Measurements from ENCODE around the gene FOXP1.

The FOXP1 gene

GRCh38 chr3:71372241-71372768, 211.2 kb downstream of the FOXP1 start:
- no peak for DNase-seq (ENCODE audit: low spot score)

- DNase-seq (ENCODE audit: low spot score), result no peak
These were observed 212.2 kb downstream of the FOXP1 start for GRCh38 chr3:71371282-71371681.

- no peak for DNase-seq (ENCODE audit: low spot score)
These were observed 213.1 kb downstream of the FOXP1 start for GRCh38 chr3:71370467-71370866.

- no peak for DNase-seq (ENCODE audit: low spot score)
These were observed 213.7 kb downstream of the FOXP1 start for GRCh38 chr3:71369701-71370391.

GRCh38 chr3:71366988-71367604, 216.4 kb downstream of the FOXP1 start:
- DNase-seq (ENCODE audit: low spot score), result no peak

GRCh38 chr3:71361334-71361890, 222.1 kb downstream of the FOXP1 start:
- no peak for DNase-seq (ENCODE audit: low spot score)

- no peak for DNase-seq (ENCODE audit: low spot score)
These were observed 222.8 kb downstream of the FOXP1 start for GRCh38 chr3:71360764-71361163.

- no peak for DNase-seq (ENCODE audit: low spot score)
These were observed 223.3 kb downstream of the FOXP1 start for GRCh38 chr3:71360180-71360579.

GRCh38 chr3:71358243-71358642, 225.3 kb downstream of the FOXP1 start:
- DNase-seq (ENCODE audit: low spot score), result no peak

GRCh38 chr3:71356265-71356664, 227.3 kb downstream of the FOXP1 start:
- DNase-seq (ENCODE audit: low spot score), result no peak

GRCh38 chr3:71355862-71356261, 227.7 kb downstream of the FOXP1 start:
- DNase-seq (ENCODE audit: low spot score), result no peak

GRCh38 chr3:71355037-71355436, 228.5 kb downstream of the FOXP1 start:
- DNase-seq (ENCODE audit: low spot score), result no peak

GRCh38 chr3:71351403-71352149, 232.0 kb downstream of the FOXP1 start:
- DNase-seq (ENCODE audit: low spot score), result no peak

- DNase-seq (ENCODE audit: low spot score), result no peak
These were observed 232.5 kb downstream of the FOXP1 start for GRCh38 chr3:71350998-71351397.

GRCh38 chr3:71348831-71349230, 234.7 kb downstream of the FOXP1 start:
- DNase-seq (ENCODE audit: low spot score), result no peak

- DNase-seq (ENCODE audit: low spot score), result no peak
These were observed 235.4 kb downstream of the FOXP1 start for GRCh38 chr3:71348001-71348632.

GRCh38 chr3:71346061-71346460, 237.5 kb downstream of the FOXP1 start:
- no peak for DNase-seq (ENCODE audit: low spot score)

GRCh38 chr3:71345429-71346040, 238.0 kb downstream of the FOXP1 start:
- no peak for DNase-seq (ENCODE audit: low spot score)

GRCh38 chr3:71341721-71342120, 241.8 kb downstream of the FOXP1 start:
- DNase-seq (ENCODE audit: low spot score), result peak; percentile 21

- DNase-seq (ENCODE audit: low spot score), result no peak
These were observed 244.5 kb downstream of the FOXP1 start for GRCh38 chr3:71339049-71339448.

GRCh38 chr3:71332813-71333212, 250.7 kb downstream of the FOXP1 start:
- no peak for DNase-seq (ENCODE audit: low spot score)

- DNase-seq (ENCODE audit: low spot score), result no peak
These were observed 252.6 kb downstream of the FOXP1 start for GRCh38 chr3:71330909-71331308.

All from kidney capillary endothelial cell (primary cell).